ENCODE data around the gene RABAC1. TPM values are rescaled to one million over a fixed set of nuclear protein-coding genes. Genes with fewer than 3 reads are reported as not detected.
A peak's percentile ranks its signal among the peaks of the same experiment; 100 is the strongest.
"Not testable (repeated sequence)": the region's sequence is repeated elsewhere in the genome, so short reads cannot be mapped to it uniquely, and the experiment has no call there.

The RABAC1 gene
- total and polyA plus RNA-seq, 9 of the 15 experiments (the other 6 are each of a cell fraction or from before 2014, with no cell fraction given): 2.4 to 28.1 (median 9.3) TPM

- H3K79me2 ChIP-seq (ENCODE audit: control insufficient read depth, insufficient read depth, low read length); H3K9me3 ChIP-seq (replicated peaks; ENCODE audit: control insufficient read depth, insufficient read depth, low read depth, low read length); H3K9me1 ChIP-seq (ENCODE audit: control insufficient read depth, insufficient read depth, low read length); H4K20me1 ChIP-seq (replicated peaks; ENCODE audit: control insufficient read depth, insufficient read depth, low read length); intact Hi-C loops (cut with micrococcal nuclease); POLR2A ChIA-PET; DNase-seq (ENCODE audit: extremely low read depth in 1 of 4, low spot score in 3 of 4); H3K36me3 ChIP-seq (ENCODE audit: control insufficient read depth, insufficient read depth, low read length); ATAC-seq; H3K4me3 ChIP-seq; BruUV-seq (replicated peaks); H3K9ac ChIP-seq (ENCODE audit: insufficient read depth in 1 of 2, low read depth in 2 of 2, low read length in 2 of 2); H3K27ac ChIP-seq (ENCODE audit: extremely low read depth, low read depth, low read length); in situ Hi-C loops (cut with MboI); FAIRE-seq; H3K27me3 ChIP-seq (ENCODE audit: control insufficient read depth in 2 of 2, insufficient read depth in 2 of 2, low read length in 2 of 2); CTCF ChIA-PET (ENCODE audit: low intra/inter-chr PET ratio); H2AFZ ChIP-seq (ENCODE audit: low read depth, low read length); H3K4me2 ChIP-seq (ENCODE audit: insufficient read depth, low read length): not testable (repeated sequence)
- H3K4me1 ChIP-seq (replicated peaks in 1 of 2; ENCODE audit: control insufficient read depth in 2 of 2, insufficient read depth in 2 of 2, low read length in 2 of 2): peaks cover 12 to 54% of the 10 kb centered on the region in 2 experiments; a peak in 3 of 5 replicates
Observed at GRCh38 chr19:41939209-41939608, 19.9 kb downstream of the RABAC1 start.

GRCh38 chr19:41937525-41938468 lies 21.3 kb downstream of the RABAC1 start:
- ChIA-PET CTCF (ENCODE audit: low intra/inter-chr PET ratio) (no interaction called here), POLR2A (interaction anchor here (0.6 to 1.4 kb wide), 5 partner anchors 10 to 53 kb away, joined by 3 to 5 read pairs (median 3); partner anchors contain the start of gene ERFL)
- H3K27me3 ChIP-seq (ENCODE audit: control insufficient read depth in 2 of 2, insufficient read depth in 2 of 2, low read length in 2 of 2): no peaks in the 10 kb centered on the region
- H4K20me1 ChIP-seq (replicated peaks; ENCODE audit: control insufficient read depth, insufficient read depth, low read length): 0 out of 2 replicates have a peak, but pooled peaks cover 3% of the 10 kb centered on the region
- H2AFZ ChIP-seq (ENCODE audit: low read depth, low read length): no peak overlapping the region
- TF ChIP-seq CTCF (IDR thresholded peaks at IDR 0.05 in 2 of 3, conservative IDR thresholded peaks at IDR 0.05 in 1 of 3; ENCODE audit: insufficient read depth in 2 of 3, low read depth in 1 of 3, low read length in 3 of 3) (0 out of 6 replicates have a peak, but pooled peaks of 2 of the 3 experiments have one; percentile 9 to 21), SREBF2 (CRISPR knock-in tag; IDR thresholded peaks at IDR 0.05) (no peak), ZNF444 (CRISPR knock-in tag; IDR thresholded peaks at IDR 0.05) (no peak)
- no peak overlapping the region for H3K27ac ChIP-seq (ENCODE audit: extremely low read depth, low read depth, low read length)
- H3K4me1 ChIP-seq (replicated peaks in 1 of 2; ENCODE audit: control insufficient read depth in 2 of 2, insufficient read depth in 2 of 2, low read length in 2 of 2): peaks cover 12 to 62% of the 10 kb centered on the region in 2 experiments; a peak in 3 of 5 replicates
- BruUV-seq (replicated peaks): no TSS peak
- DNase-seq (ENCODE audit: extremely low read depth in 1 of 4, low spot score in 3 of 4) (no peak), ATAC-seq (no peak), FAIRE-seq (no peak)
- no peaks in the 10 kb centered on the region for H3K9me3 ChIP-seq (replicated peaks; ENCODE audit: control insufficient read depth, insufficient read depth, low read depth, low read length)
- H3K4me2 ChIP-seq (ENCODE audit: insufficient read depth, low read length): no peak overlapping the region
- H3K9ac ChIP-seq (ENCODE audit: insufficient read depth in 1 of 2, low read depth in 2 of 2, low read length in 2 of 2): peak overlapping the region in 1 of 2 experiments; percentile 58; a peak in 2 of 4 replicates
- H3K9me1 ChIP-seq (ENCODE audit: control insufficient read depth, insufficient read depth, low read length): no peaks in the 10 kb centered on the region
- no peaks in the 10 kb centered on the region for H3K79me2 ChIP-seq (ENCODE audit: control insufficient read depth, insufficient read depth, low read length)
- 34% methylated on average over 16 of the region's 22 CpGs for WGBS (ENCODE audit: insufficient coverage, low coverage, missing lambda C conversion rate)
- H3K36me3 ChIP-seq (ENCODE audit: control insufficient read depth, insufficient read depth, low read length): no peaks in the 10 kb centered on the region
- no peak overlapping the region for H3K4me3 ChIP-seq
- in situ Hi-C loops (cut with MboI): no loop called here
- intact Hi-C loops (cut with micrococcal nuclease): no loop called here
